Measurements from ENCODE around the gene VSNL1. TPM values are rescaled to one million over a fixed set of nuclear protein-coding genes. Genes with fewer than 3 reads are reported as not detected.

The VSNL1 gene
- total RNA-seq, 1 donor from 2014 or later, result 7.7 TPM

DNA sequence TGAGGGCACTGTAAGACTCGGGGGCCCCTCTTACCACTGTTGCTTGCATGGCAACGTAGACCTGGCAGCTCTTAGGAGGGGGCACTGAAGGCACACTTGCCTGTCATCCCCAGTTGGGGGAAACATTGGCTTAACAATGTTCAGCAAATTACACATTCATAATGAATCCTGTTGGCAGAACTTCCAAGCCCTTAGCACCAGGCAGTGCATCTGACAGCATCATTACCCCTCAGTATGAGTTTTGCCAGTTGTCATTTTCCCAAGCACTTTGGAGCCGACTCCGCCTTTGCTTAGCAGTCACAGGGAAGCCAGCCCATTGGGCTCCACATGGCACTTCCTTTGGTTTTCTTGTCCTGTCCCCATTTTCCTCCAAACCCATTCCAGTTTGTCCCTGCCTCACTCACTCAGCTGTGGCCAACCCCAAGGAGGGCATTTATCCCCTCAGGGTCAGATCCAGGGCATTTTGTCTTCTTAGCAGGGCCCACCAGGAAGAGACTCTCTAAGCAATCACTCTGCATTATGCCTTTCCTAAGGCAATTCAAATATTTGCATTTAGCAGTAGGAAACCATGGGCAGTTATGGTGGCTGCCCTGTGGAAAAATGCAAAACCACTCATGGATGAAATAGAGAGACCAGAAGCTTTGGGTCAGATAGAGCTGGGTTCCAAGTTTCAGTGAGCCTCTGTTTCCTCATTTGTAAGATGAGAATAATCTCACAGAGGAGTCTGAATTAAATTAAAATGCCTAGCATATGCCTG is 73.9 kb downstream of the VSNL1 start:
- no peak for DNase-seq (ENCODE audit: low spot score)

GRCh38 chr2:17615147-17615546 is 74.7 kb downstream of the VSNL1 start:
- DNase-seq (ENCODE audit: low spot score), result no peak

- DNase-seq (ENCODE audit: low spot score), result no peak
These were observed 75.3 kb downstream of the VSNL1 start for GRCh38 chr2:17615728-17616351.

- no peak for DNase-seq (ENCODE audit: low spot score)
These were observed 75.9 kb downstream of the VSNL1 start for GRCh38 chr2:17616405-17616804.

DNA sequence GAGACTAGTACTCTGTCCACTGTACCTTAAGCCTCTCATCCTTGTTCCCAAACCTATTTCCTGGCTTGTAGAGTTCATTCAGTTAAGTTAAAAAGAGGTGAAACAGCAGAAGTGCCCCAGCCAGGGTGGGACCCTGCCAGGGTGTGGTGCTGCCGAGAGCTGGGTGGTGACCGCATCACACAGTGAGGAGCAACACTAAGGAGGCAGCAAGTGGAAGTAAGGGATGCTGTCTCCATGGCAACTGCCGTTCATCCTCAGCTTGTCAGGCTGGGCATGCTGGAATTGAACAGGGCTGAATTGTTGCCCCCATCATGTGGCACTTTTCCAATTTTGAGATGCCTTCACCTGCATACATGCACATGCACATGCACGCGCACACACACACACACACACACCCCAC is 77.0 kb downstream of the VSNL1 start:
- no peak for DNase-seq (ENCODE audit: low spot score)

DNA sequence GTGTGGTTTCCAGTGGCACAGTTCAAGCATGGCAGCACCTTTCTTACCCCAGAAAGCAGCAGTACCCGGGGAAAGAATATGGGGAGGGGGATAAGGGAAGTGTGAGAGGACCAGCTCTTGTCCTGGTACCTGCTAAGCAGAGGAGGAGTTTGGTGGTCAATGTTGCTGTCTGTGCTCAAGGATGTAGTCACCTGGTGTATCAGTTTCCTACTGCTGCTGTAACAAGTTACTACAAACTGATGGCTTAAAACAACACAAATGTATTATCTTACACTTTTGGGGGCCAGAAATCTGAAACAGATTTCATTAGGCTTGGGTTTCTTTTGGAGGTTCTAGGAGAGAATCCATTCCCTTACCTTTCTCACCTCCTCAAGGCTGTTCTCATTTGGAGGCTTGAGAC is 77.5 kb downstream of the VSNL1 start:
- no peak for DNase-seq (ENCODE audit: low spot score)

DNA sequence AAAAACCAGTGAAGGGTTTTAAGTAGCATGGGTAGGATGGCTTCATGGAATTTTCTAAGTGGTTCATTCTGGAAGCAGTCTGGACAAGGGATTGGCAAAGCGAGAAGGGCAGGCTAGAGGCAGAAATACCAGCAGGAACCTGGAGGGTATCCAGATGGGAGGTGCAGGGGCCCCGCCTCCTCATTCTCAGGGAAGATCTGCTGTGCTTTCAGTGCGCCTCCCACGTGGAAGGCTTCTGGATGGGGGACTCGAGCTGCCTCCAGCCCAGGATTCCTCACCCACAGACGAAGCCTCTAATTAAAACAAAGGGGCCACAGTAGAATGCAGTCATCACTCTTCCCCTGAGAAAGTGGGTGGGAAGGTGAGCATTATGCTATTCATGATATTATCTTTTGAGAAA is 79.8 kb downstream of the VSNL1 start:
- DNase-seq (ENCODE audit: low spot score), result no peak

DNA sequence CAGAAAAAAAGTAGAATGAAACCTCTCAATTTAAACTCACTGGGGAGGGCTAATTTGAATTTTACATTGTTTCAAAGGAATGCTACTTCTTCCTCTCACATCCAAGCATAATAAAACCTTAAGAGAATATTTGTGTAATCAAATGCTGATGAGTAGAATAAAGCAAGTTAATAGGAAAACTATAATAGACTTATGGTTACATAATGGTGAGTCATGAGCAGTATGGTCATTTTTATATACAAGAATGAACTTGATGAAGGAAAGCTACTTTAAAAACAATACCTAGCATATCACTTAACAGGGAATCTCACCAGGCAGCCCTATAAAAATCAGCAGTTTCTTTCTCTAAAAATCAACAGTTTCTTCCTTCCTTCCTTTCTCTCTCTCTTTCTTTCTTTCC is 80.3 kb downstream of the VSNL1 start:
- no peak for DNase-seq (ENCODE audit: low spot score)

DNA sequence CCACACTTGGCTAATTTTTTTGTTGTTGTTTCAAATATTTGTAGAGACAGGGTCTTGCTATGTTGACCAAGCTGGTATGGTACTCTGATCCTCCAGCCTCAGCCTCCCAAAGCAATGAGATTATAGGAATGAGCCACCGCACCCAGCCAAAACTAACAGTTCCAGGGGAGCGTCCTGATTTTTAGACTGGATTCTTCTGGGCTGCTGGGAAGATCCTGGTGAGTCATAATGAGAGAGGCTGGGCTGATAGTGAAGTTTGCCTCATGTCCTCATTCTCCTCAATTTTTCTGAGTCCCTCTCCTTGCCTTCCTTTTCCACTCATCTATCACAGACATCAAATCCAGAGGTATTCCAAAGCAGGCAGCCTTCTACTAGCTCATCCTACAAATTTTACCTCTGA is 81.3 kb downstream of the VSNL1 start:
- no peak for DNase-seq (ENCODE audit: low spot score)

DNA sequence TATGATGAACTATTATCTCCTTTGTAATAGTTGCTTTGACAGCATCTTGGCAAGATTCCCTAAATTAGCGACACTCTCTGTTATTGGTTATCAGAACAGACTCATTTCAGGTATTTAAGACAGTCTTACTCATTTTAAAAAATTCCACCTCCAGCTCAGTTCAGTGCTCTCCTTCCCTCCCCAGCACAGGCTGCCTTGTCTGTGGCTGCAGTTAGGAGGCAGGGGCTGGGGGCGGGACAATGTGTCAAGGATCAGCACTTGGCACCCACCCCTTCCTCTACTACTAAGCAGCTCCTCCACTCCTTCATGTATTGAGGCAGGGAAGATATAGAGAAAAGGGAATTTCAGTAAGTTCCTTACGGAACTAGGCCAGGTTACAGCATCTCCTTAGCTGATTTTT is 85.0 kb downstream of the VSNL1 start:
- DNase-seq (ENCODE audit: low spot score), result no peak

DNA sequence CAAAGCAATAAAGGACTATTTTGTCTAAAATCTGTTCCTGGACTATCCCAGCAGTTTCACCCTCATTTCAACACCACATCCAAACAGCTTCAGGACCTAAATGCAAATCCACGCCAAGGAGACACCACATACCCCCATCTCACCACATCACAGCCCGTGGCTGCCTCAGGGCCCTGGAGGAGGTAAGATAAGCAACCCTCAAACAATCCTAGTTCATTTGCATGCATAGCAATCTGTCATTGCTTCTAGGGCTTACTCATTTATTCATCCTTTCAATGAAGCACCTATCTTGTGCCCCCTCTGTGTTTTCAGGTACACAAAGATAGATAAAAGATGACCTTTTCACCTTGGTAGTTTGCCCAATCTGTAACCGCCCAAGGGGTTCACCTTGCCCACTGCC is 86.5 kb downstream of the VSNL1 start:
- DNase-seq (ENCODE audit: low spot score), result no peak

DNA sequence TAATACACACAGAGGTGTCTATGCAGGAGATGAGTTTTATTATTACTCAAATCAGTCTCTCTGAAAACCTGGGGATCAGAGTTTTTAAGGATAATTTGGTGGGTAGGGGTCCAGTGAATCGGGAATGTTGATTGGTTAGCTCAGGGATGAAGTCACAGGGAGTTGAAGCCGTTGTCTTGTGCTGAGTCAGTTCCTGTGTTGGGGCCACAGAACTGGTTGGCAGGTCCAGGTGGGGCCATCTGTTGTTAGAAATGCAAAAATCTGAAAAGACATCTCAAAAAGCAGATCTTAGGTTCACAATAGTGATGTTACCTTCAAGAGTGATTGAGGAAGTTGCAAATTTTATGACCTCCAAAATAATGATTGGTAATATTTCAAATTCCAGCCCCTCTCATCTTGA is 86.9 kb downstream of the VSNL1 start:
- DNase-seq (ENCODE audit: low spot score), result no peak

DNA sequence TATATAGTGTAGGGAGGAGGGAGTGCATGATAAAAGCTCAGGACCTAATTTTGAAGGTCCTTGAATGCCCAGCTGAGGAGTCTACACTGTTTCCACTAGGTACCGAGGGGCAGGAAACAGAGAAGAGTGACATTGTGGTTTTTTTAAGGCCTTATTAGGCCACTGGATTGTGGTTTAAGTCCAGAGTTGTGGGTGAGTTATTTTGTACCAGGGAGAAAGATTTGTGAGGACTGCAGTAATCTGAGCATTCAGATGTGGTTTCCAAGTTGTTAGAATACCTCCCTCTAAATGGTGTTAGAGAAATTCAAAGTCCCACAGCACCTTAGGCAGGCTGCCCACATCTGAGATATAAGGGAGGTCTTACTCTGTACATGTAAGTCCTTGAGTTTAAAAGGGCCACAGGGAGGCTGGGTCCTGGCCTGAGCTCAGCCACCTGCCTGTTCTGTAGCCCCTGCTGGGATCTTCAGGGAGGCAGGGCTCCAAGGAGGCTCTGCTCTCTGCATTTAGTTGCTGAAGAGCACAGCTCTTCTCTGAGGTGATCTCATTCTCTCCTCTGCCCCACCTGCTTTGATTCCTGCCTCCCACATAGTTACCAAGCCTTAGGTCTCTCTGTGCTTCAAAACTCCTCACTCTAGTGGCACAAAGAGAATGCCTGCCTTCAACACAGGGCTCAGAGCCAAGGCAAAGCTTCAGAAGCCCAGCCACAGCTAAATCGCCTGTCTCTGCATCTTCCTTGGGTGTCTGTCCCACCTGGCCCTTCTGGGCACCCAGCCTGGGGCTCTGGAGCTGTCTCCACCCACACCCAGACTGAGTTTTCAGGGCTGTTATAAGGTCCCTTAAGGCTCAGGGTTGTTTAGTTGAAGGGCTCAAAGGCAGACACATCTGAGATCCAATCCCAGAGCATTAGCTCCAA is 88.1 kb downstream of the VSNL1 start:
- DNase-seq (ENCODE audit: low spot score), result no peak

DNA sequence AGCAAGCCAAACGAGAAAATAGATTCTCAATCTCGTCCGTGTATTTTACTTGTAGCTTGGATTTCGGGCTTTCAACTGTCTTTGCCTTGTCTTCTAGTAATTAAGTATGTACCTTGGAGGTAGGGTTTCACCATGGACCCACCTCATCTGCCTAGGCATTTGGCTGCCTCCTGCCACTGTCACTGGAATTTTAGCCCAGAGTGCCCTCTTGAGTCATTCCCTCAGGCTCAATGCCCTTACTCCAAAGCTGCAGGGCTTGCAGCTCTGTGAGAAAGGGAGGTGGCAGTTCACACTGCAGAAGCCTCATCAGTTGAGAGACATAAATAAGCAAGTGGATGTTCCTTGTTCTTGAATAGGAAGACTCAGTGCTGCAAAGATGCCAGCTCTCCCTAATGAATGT is 89.6 kb downstream of the VSNL1 start:
- no peak for DNase-seq (ENCODE audit: low spot score)

DNA sequence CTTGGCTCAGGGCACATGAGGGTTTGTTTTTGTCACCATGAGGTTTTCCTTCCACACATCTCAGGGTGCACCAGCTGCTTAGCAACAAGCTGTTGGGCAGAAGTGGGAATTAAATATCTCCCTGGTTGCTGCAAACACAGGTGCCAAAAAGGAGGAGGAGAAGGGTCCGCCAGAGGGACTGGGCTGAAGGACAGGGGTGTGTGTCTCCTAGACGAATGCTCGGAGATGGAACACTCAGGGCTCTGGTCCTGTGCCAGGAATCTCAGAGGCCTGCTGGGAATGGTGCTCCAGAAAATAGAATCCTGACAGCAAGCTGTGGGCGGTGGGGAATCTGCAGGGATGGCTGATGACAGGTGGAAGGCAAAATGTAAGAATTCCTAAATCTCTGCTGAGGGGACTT is 94.5 kb downstream of the VSNL1 start:
- DNase-seq (ENCODE audit: low spot score), result no peak

DNA sequence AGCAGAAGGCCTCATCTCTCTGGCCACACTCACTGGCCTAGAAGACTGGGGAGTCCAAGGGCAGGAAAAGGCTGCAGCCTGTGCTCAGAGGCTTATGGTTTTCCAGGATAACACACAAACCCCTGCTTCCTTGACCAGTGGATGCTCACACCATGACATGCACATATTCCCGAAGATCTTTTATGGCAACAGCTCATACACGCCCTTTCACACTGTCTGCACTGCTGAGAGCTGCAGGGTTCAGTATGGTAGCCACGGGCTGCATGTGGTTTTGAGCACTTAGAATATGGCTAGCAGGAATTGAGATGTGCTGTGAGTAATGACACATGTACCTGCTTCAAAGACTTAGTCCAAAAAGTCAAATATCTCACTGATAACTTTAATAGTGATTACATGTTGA is 95.8 kb downstream of the VSNL1 start:
- DNase-seq (ENCODE audit: low spot score), result no peak

- DNase-seq (ENCODE audit: low spot score), result no peak
These were observed 96.8 kb downstream of the VSNL1 start for GRCh38 chr2:17637131-17637906.

DNA sequence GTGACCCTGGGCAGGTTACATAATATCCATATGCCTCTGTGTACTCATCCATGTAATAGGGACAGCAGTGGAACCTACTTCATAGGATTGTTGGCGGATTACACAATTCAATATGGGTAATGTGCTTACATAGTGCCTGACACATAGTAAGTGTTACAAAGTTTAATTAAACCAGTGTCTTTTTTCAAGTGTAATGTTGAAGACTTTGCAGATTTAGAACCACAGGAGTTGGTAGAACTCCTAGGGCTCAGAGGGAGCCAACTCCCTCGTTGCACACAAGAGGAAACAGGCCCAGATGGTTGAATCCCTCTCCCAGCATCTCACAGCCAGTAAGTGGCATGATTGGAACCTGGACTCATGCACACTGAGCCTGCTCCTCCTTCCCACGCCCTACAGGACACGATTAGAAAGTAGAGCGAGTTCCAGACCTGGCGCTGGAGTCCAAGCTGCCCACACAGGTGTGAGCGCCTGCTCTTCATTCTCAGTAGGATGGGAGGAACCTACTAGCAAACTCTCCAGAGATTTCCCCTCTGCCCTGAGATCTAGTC is 97.8 kb downstream of the VSNL1 start:
- DNase-seq (ENCODE audit: low spot score), result no peak

GRCh38 chr2:17640406-17640805 is 99.9 kb downstream of the VSNL1 start:
- DNase-seq (ENCODE audit: low spot score), result no peak

DNA sequence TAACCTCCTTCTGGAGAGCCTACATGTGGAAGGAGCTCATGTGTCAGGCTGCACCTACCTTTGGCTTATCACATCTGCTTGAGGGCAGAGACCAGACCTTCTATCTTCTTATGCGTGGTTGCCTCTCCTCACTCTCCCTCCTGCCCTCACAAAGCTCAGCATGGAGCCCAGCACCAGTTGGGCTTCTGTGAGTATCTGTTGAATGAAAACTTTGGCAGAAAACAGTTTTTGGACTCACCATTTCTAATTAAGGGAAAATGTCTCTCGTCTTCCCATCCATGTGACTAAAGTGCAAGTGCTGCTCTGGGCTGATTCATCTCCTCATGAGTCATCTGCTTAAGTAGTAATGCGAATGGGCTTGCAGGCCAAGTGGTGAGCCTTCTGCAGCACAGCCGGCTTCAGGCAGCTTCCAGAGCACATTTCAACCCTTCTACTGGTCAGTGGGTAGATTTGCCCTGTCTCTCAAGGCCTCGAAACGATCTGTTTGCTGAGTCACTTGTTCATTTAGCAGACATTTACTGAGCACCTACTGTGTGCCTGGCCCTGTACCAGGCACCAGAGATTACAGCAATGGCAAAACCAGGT is 102.6 kb downstream of the VSNL1 start:
- DNase-seq (ENCODE audit: low spot score), result peak; percentile 93
